SK-N-SH (cell line): Measurements from ENCODE around the gene LRRC8D. TPM values are rescaled to one million over a fixed set of nuclear protein-coding genes. Genes with fewer than 3 reads are reported as not detected.

Source experiments
- CTCF ChIA-PET: fragments of 300-600, 350-600 bp; formaldehyde crosslinking; extraction: SDS; loops from one replicate; lab custom pipeline; 2021; lab: Yijun Ruan, JAX
- POLR2A ChIA-PET: fragments of 350-600 bp; sonication (Branson Sonifier 250); formaldehyde crosslinking; extraction: SDS; loops from one replicate; lab custom pipeline; 2020; ENCODE audit warnings: antibody characterized with exemption, inconsistent platforms; lab: Yijun Ruan, JAX
- DNase-seq: peaks from one replicate; pipeline ENCODE4 v3.0.0; 2012
- H2AFZ ChIP-seq: fragments of 200-600 bp; sonication (generic); 2 replicates; pipeline ENCODE4 v1.8.1; 2016; ENCODE audit warnings: antibody characterized with exemption, mild to moderate bottlenecking, low read depth
- H3F3A ChIP-seq: fragments of 200-600 bp; sonication (generic); replicated peaks from 2 replicates; pipeline ENCODE3; 2016; ENCODE audit warnings: antibody characterized with exemption, mild to moderate bottlenecking; ENCODE audit not compliant: insufficient read depth
- H3K27ac ChIP-seq, 2 experiments: fragments of 200-500 bp in 1 of 2; fragments of 200-600 bp in 1 of 2; sonication (Bioruptor generic) in 1 of 2; sonication (generic), shearing (Covaris generic) in 1 of 2; 2 replicates each; pipeline versions ENCODE4 v1.5.1 to v1.6.1; 2014 to 2016; ENCODE audit warnings: low read depth in 2 of 2, inconsistent platforms in 1 of 2, low read length in 1 of 2, mild to moderate bottlenecking in 1 of 2, mixed read lengths in 1 of 2
- H3K27me3 ChIP-seq: fragments of 200-600 bp; sonication (generic), shearing (Covaris generic); 2 replicates; pipeline ENCODE4 v1.6.1; 2016; ENCODE audit warnings: mixed run types; ENCODE audit not compliant: insufficient read depth
- H3K36me3 ChIP-seq, 2 experiments: fragments of 200-500 bp in 1 of 2; fragments of 200-600 bp in 1 of 2; sonication (Bioruptor generic) in 1 of 2; sonication (generic) in 1 of 2; replicated peaks in 1 of 2; 2 replicates each; pipeline versions ENCODE3 to v1.5.1; 2014 to 2016; ENCODE audit warnings: low read length in 1 of 2, mild to moderate bottlenecking in 1 of 2; ENCODE audit not compliant: insufficient read depth in 2 of 2, control insufficient read depth in 1 of 2
- H3K4me1 ChIP-seq, 2 experiments: fragments of 200-500 bp in 1 of 2; fragments of 200-600 bp in 1 of 2; sonication (Bioruptor generic) in 1 of 2; sonication (generic), shearing (Covaris generic) in 1 of 2; 2 replicates each; pipeline versions ENCODE4 v1.5.1 to v1.6.1; 2014 to 2016; ENCODE audit warnings: low read depth in 1 of 2, low read length in 1 of 2, mixed run types in 1 of 2; ENCODE audit not compliant: insufficient read depth in 2 of 2, control insufficient read depth in 1 of 2
- H3K4me2 ChIP-seq: fragments of 200-600 bp; sonication (generic), shearing (Covaris generic); 2 replicates; pipeline ENCODE4 v1.6.1; 2017; ENCODE audit warnings: mixed run types
- H3K4me3 ChIP-seq, 2 experiments: fragments of 200-500 bp in 1 of 2; fragments of 200-600 bp in 1 of 2; sonication (Bioruptor generic) in 1 of 2; sonication (generic), shearing (Covaris generic) in 1 of 2; 2 replicates each; pipeline versions ENCODE4 v1.5.1 to v1.8.1; 2014 to 2016; ENCODE audit warnings: low read depth in 2 of 2, inconsistent platforms in 1 of 2, low read length in 1 of 2, mild to moderate bottlenecking in 1 of 2, mixed read lengths in 1 of 2, moderate library complexity in 1 of 2
- H3K79me2 ChIP-seq: fragments of 200-600 bp; sonication (generic); 2 replicates; pipeline ENCODE4 v1.8.1; 2017; ENCODE audit warnings: mild to moderate bottlenecking; ENCODE audit not compliant: insufficient read depth
- H3K9ac ChIP-seq: fragments of 200-600 bp; sonication (generic); 2 replicates; pipeline ENCODE4 v1.6.1; 2017; ENCODE audit warnings: mixed run types
- H3K9me2 ChIP-seq: fragments of 200-600 bp; sonication (generic); 2 replicates; pipeline ENCODE4 v1.6.1; 2017; ENCODE audit warnings: mixed run types
- H3K9me3 ChIP-seq: fragments of 200-600 bp; sonication (generic); 2 replicates; pipeline ENCODE4 v1.6.1; 2017; ENCODE audit warnings: mixed run types, mild to moderate bottlenecking, moderate library complexity
- H4K20me1 ChIP-seq: fragments of 200-600 bp; sonication (generic); 2 replicates; pipeline ENCODE4 v1.6.1; 2017; ENCODE audit warnings: mild to moderate bottlenecking, mixed run types; ENCODE audit not compliant: insufficient read depth
- CHD2 ChIP-seq: fragments of 150-350 bp; IDR thresholded peaks from 2 replicates; pipeline ENCODE4 v1.6.1; 2018; ENCODE audit warnings: low read length; ENCODE audit not compliant: partially characterized antibody
- CTCF ChIP-seq: fragments of 200-600 bp; sonication (generic); IDR thresholded peaks from 2 replicates; pipeline ENCODE4 v1.6.1; 2017; ENCODE audit warnings: antibody characterized with exemption, mild to moderate bottlenecking, moderate library complexity
- ELF1 ChIP-seq: IDR thresholded peaks from 2 replicates; pipeline ENCODE4 v1.4.0; 2012
- EP300 ChIP-seq, 2 experiments: IDR thresholded peaks; 2 replicates each; pipeline versions ENCODE4 v1.4.0 to v1.6.1; 2012; ENCODE audit warnings: borderline replicate concordance in 1 of 2, low read depth in 1 of 2, low read length in 1 of 2
- GATA2 ChIP-seq: sonication (generic); formaldehyde crosslinking; IDR thresholded peaks from 2 replicates; pipeline ENCODE4 v1.5.0; 2020; ENCODE audit warnings: mild to moderate bottlenecking, missing genetic modification reagents
- MAX ChIP-seq: IDR thresholded peaks from 2 replicates; pipeline ENCODE4 v1.4.0; 2012; ENCODE audit warnings: low read depth
- MXI1 ChIP-seq: IDR thresholded peaks from 2 replicates; pipeline ENCODE4 v1.6.1; 2012; ENCODE audit warnings: mild to moderate bottlenecking, low read depth, low read length, improper control_type of control experiment
- PBX3 ChIP-seq: IDR thresholded peaks from 2 replicates; pipeline ENCODE4; 2012
- POLR2AphosphoS5 ChIP-seq: IDR thresholded peaks from 2 replicates; pipeline ENCODE4 v1.6.1; 2012; ENCODE audit warnings: low read depth, low read length
- RCOR1 ChIP-seq: fragments of 150-350 bp; IDR thresholded peaks from 2 replicates; pipeline ENCODE4 v1.6.1; 2017; ENCODE audit warnings: antibody characterized with exemption, low read length
- RFX5 ChIP-seq: IDR thresholded peaks from 2 replicates; pipeline ENCODE4 v1.6.1; 2012; ENCODE audit warnings: mild to moderate bottlenecking, improper control_type of control experiment, low read length
- RXRA ChIP-seq: IDR thresholded peaks from 2 replicates; pipeline ENCODE4 v1.4.0; 2012; ENCODE audit warnings: low read depth, mild to moderate bottlenecking, borderline replicate concordance
- SIN3A ChIP-seq: IDR thresholded peaks from 2 replicates; pipeline ENCODE4 v1.6.1; 2012; ENCODE audit warnings: low read depth, mild to moderate bottlenecking, low read length, moderate library complexity, borderline replicate concordance
- TAF1 ChIP-seq: IDR thresholded peaks from 2 replicates; pipeline ENCODE4 v1.6.1; 2012; ENCODE audit warnings: low read depth, mild to moderate bottlenecking, low read length, moderate library complexity, borderline replicate concordance
- USF1 ChIP-seq: IDR thresholded peaks from 2 replicates; pipeline ENCODE4 v1.4.0; 2012; ENCODE audit warnings: low read depth, borderline replicate concordance
- USF2 ChIP-seq: fragments of 150-350 bp; IDR thresholded peaks from 2 replicates; pipeline ENCODE4 v1.6.1; 2017; ENCODE audit warnings: antibody characterized with exemption, low read length, low read depth, borderline replicate concordance
- YY1 ChIP-seq: IDR thresholded peaks from 2 replicates; pipeline ENCODE4 v1.4.0; 2012; ENCODE audit warnings: low read depth, mild to moderate bottlenecking
- WGBS: methylation state at CpG from one replicate; pipeline ENCODE4 v1.1.6; 2017; ENCODE audit warnings: low lambda C conversion rate; 5-methylcytosine and 5-hydroxymethylcytosine counted together
- polyA plus RNA-seq, 3 experiments: library from polyadenylated mRNA; depleted of rRNA; stranded (reverse); fragments of >200 nt; gene quantifications; 2 replicates each; pipeline ENCODE4 v1.2.3, GENCODE V29; 2012

LRRC8D gene
- polyA plus RNA-seq, 1 of the 3 experiments (the other 2 are of a cell fraction) = 15.0 TPM

GRCh38 chr1:89954401-89954800 is 133.6 kb downstream of the LRRC8D start:
- Histone ChIP-seq H4K20me1 (no peaks in the 10 kb centered on the region), H3K9ac (no peak overlapping the region), H3K27ac (no peak overlapping the region), H3K9me3 (no peaks in the 10 kb centered on the region), H3K4me1 (peaks cover 0 to 14% of the 10 kb centered on the region in 2 experiments; a peak in 1 of 4 replicates), H3K4me3 (no peak overlapping the region), H3K27me3 (no peaks in the 10 kb centered on the region), H2AFZ (no peak overlapping the region), H3K36me3 (no peaks in the 10 kb centered on the region), H3K79me2 (no peaks in the 10 kb centered on the region), H3K9me2 (no peaks in the 10 kb centered on the region), H3F3A (peaks cover 27% of the 10 kb centered on the region), H3K4me2 (no peak overlapping the region)
- DNase-seq = no peak
- 100% methylated on average over 1 of the region's 1 CpG for WGBS
- ChIA-PET POLR2A (no interaction called here), CTCF (interaction anchor here (1.0 to 1.2 kb wide), 2 partner anchors 111 to 149 kb away, joined by 3 read pairs; no protein-coding TSS in a partner anchor)
- TF ChIP-seq GATA2 (CRISPR knock-in tag) (no peak), CHD2 (no peak), PBX3 (no peak), MAX (no peak), MXI1 (no peak), SIN3A (no peak), RCOR1 (no peak), EP300 (IDR thresholded peaks at IDR 0.05; ENCODE audit: borderline replicate concordance in 1 of 2, low read depth in 1 of 2, low read length in 1 of 2) (no peak), USF1 (no peak), POLR2AphosphoS5 (no peak)

- Histone ChIP-seq H3K79me2 (no peaks in the 10 kb centered on the region), H3K27ac (no peak overlapping the region), H3K4me3 (no peak overlapping the region), H3K9me2 (no peaks in the 10 kb centered on the region), H3K4me1 (peaks cover 0 to 14% of the 10 kb centered on the region in 2 experiments; a peak in 1 of 4 replicates), H3K27me3 (no peaks in the 10 kb centered on the region), H3K9me3 (no peaks in the 10 kb centered on the region), H3K4me2 (no peak overlapping the region), H2AFZ (no peak overlapping the region), H3K9ac (no peak overlapping the region), H3K36me3 (no peaks in the 10 kb centered on the region), H3F3A (peaks cover 27% of the 10 kb centered on the region), H4K20me1 (no peaks in the 10 kb centered on the region)
- WGBS = 98% methylated on average over 7 of the region's 7 CpGs
- ChIA-PET CTCF (interaction anchor here (0.6 kb wide), 1 partner anchor 163 kb away, joined by 3 read pairs; no protein-coding TSS in a partner anchor), POLR2A (no interaction called here)
- no peak for DNase-seq
- no peak for TF ChIP-seq RFX5
- TF ChIP-seq MXI1 = no peak
- no peak for TF ChIP-seq MAX
- no peak for TF ChIP-seq POLR2AphosphoS5
- no peak for TF ChIP-seq ELF1
- TF ChIP-seq YY1 = no peak
- no peak for TF ChIP-seq RXRA
- TF ChIP-seq TAF1 = no peak
- no peak for TF ChIP-seq CTCF
- no peak for TF ChIP-seq SIN3A
- TF ChIP-seq USF2 = no peak
Measured at GRCh38 chr1:89955311-89956205, 134.7 kb downstream of the LRRC8D start.
